SU-DHL-6 (cell line): ENCODE measurements around the gene CD79B.

Experiments used
- H2AFZ ChIP-seq: fragments of 200-600 bp; sonication (generic); 2 replicates; pipeline ENCODE4 v1.6.1; 2014; ENCODE audit warnings: low read depth, mild to moderate bottlenecking, moderate library complexity, mixed read lengths, antibody characterized with exemption, low read length; ENCODE audit not compliant: severe bottlenecking
- H3F3A ChIP-seq: fragments of 200-600 bp; shearing (Covaris generic); 2 replicates; pipeline ENCODE4 v1.6.0; 2016; ENCODE audit warnings: antibody characterized with exemption, mild to moderate bottlenecking; ENCODE audit not compliant: insufficient read depth
- H3K27ac ChIP-seq: fragments of 200-600 bp; sonication (generic); 2 replicates; pipeline ENCODE4 v1.5.1; 2016; ENCODE audit warnings: low read depth, mild to moderate bottlenecking, low read length, moderate library complexity, mixed read lengths
- H3K27me3 ChIP-seq: fragments of 200-600 bp; sonication (generic), shearing (Covaris generic); 2 replicates; pipeline ENCODE4 v1.6.0; 2014; ENCODE audit warnings: mild to moderate bottlenecking, low read length
- H3K36me3 ChIP-seq: fragments of 200-600 bp; sonication (generic); 2 replicates; pipeline ENCODE4 v1.6.1; 2014; ENCODE audit warnings: mild to moderate bottlenecking, low read length, mixed read lengths
- H3K4me2 ChIP-seq: fragments of 300-600, 200-600 bp; shearing (Covaris generic), sonication (generic); 2 replicates; pipeline ENCODE4 v1.6.0; 2014; ENCODE audit warnings: low read length, low read depth, mild to moderate bottlenecking; ENCODE audit not compliant: poor library complexity, severe bottlenecking
- H3K4me3 ChIP-seq: fragments of 200-600 bp; sonication (generic); 2 replicates; pipeline ENCODE4 v1.5.1; 2014; ENCODE audit warnings: antibody characterized with exemption, low read length, mild to moderate bottlenecking, mixed read lengths; ENCODE audit not compliant: insufficient read depth, poor library complexity, severe bottlenecking
- H3K79me2 ChIP-seq: fragments of 200-600 bp; sonication (generic); 2 replicates; pipeline ENCODE4 v1.6.1; 2014; ENCODE audit warnings: mild to moderate bottlenecking, low read length, moderate library complexity; ENCODE audit not compliant: insufficient read depth
- H3K9ac ChIP-seq: fragments of 200-600 bp; sonication (generic); 2 replicates; pipeline ENCODE4 v1.7.0; 2014; ENCODE audit warnings: mild to moderate bottlenecking, low read length
- H3K9me2 ChIP-seq: fragments of 200-600 bp; sonication (generic); replicated peaks from 2 replicates; pipeline ENCODE4 v1.6.1; 2014; ENCODE audit warnings: low read length; ENCODE audit not compliant: insufficient read depth
- H3K9me3 ChIP-seq: fragments of 200-600 bp; sonication (generic); 2 replicates; pipeline ENCODE4 v1.6.1; 2014; ENCODE audit warnings: low read length, mixed read lengths; ENCODE audit not compliant: insufficient read depth
- H4K20me1 ChIP-seq: fragments of 200-600 bp; sonication (generic); 2 replicates; pipeline ENCODE4 v1.6.1; 2014; ENCODE audit warnings: low read depth, mild to moderate bottlenecking, antibody characterized with exemption, low read length, moderate library complexity, mixed read lengths
- EZH2phosphoT487 ChIP-seq: fragments of 200-600 bp; sonication (generic), shearing (Covaris generic); conservative IDR thresholded peaks from 2 replicates; pipeline ENCODE4 v1.6.1; 2018; ENCODE audit warnings: mild to moderate bottlenecking, antibody characterized with exemption, low read length, moderate library complexity, mixed read lengths
- TF ChIP-seq, protein P1 (sequence below): fragments of 200-600 bp; sonication (generic); IDR thresholded peaks from one replicate; pipeline ENCODE4 v1.5.1; 2017; ENCODE audit warnings: antibody characterized with exemption, mild to moderate bottlenecking, low read length, moderate library complexity; ENCODE audit not compliant: insufficient read depth, poor library complexity, severe bottlenecking

CD79B gene

GRCh38 chr17:63975541-63976092 is 43.5 kb upstream of the CD79B start:
- Histone ChIP-seq H3K4me2 (no peak overlapping the region), H4K20me1 (no peaks in the 10 kb centered on the region), H3K36me3 (no peaks in the 10 kb centered on the region), H3K9me3 (no peaks in the 10 kb centered on the region), H3F3A (no peaks in the 10 kb centered on the region), H3K79me2 (no peaks in the 10 kb centered on the region), H3K4me3 (no peak overlapping the region), H3K9me2 (no peaks in the 10 kb centered on the region), H3K27me3 (no peaks in the 10 kb centered on the region), H3K27ac (no peak overlapping the region), H2AFZ (no peak overlapping the region), H3K9ac (no peak overlapping the region)
- TF ChIP-seq, protein P1, sequence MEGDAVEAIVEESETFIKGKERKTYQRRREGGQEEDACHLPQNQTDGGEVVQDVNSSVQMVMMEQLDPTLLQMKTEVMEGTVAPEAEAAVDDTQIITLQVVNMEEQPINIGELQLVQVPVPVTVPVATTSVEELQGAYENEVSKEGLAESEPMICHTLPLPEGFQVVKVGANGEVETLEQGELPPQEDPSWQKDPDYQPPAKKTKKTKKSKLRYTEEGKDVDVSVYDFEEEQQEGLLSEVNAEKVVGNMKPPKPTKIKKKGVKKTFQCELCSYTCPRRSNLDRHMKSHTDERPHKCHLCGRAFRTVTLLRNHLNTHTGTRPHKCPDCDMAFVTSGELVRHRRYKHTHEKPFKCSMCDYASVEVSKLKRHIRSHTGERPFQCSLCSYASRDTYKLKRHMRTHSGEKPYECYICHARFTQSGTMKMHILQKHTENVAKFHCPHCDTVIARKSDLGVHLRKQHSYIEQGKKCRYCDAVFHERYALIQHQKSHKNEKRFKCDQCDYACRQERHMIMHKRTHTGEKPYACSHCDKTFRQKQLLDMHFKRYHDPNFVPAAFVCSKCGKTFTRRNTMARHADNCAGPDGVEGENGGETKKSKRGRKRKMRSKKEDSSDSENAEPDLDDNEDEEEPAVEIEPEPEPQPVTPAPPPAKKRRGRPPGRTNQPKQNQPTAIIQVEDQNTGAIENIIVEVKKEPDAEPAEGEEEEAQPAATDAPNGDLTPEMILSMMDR, result no peak
- no peak for TF ChIP-seq EZH2phosphoT487

- no peak overlapping the region for H3K4me3 ChIP-seq
- no peak for TF ChIP-seq EZH2phosphoT487
- TF ChIP-seq, protein P1, result no peak
These were observed 42.6 kb upstream of the CD79B start for GRCh38 chr17:63974594-63975192.

DNA sequence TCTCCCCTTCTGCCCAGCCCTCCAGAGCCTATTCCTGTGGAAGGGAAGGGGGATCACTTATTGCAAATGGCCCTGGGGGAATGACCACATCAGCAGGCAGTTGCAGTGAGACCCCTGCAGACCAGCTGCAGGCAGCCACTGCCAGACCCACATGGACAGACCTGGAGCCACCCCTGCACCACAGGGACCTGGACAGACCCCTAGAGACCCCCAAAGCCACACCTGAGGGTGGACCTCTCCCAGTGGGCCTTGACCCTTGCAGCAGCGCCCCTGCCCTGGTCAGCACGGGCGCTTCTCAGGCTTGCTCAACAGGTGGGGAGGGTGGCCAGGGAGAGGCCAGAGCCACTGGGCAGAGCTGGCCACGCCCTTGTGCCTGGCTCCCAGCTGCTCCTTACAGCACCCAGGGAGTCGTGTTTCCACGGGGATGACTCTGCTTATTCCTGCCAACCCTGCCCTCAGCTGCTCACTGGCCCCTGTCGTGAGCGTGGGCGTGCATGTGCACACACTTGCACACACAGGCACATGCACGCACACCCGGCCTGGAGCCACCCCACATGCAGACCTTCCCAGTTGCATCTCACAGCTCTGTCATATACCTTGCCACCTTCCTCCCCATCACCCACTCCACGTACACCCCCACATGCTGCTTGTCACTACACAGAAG is 41.9 kb upstream of the CD79B start:
- H3K9me2 ChIP-seq, result no peaks in the 10 kb centered on the region
- no peaks in the 10 kb centered on the region for H3K36me3 ChIP-seq
- TF ChIP-seq, protein P1, result no peak
- no peak for TF ChIP-seq EZH2phosphoT487
- no peak overlapping the region for H2AFZ ChIP-seq
- no peak overlapping the region for H3K4me2 ChIP-seq
- H3K27me3 ChIP-seq, result no peaks in the 10 kb centered on the region
- H3K9me3 ChIP-seq, result no peaks in the 10 kb centered on the region
- no peaks in the 10 kb centered on the region for H3K79me2 ChIP-seq
- no peaks in the 10 kb centered on the region for H4K20me1 ChIP-seq
- H3K27ac ChIP-seq, result no peak overlapping the region
- no peak overlapping the region for H3K4me3 ChIP-seq
- no peaks in the 10 kb centered on the region for H3F3A ChIP-seq
- no peak overlapping the region for H3K9ac ChIP-seq

More at GRCh38 chr17:63974594-63975192, 42.6 kb upstream of the CD79B start:
- Histone ChIP-seq H3K27ac (no peak overlapping the region), H2AFZ (no peak overlapping the region), H3K27me3 (no peaks in the 10 kb centered on the region), H3K9me3 (no peaks in the 10 kb centered on the region), H3K9me2 (no peaks in the 10 kb centered on the region), H3K9ac (no peak overlapping the region), H4K20me1 (no peaks in the 10 kb centered on the region), H3K4me2 (no peak overlapping the region), H3K79me2 (no peaks in the 10 kb centered on the region), H3F3A (no peaks in the 10 kb centered on the region), H3K36me3 (no peaks in the 10 kb centered on the region)
